ENCODE results near the gene HAUS1. TPM values are rescaled to one million over a fixed set of nuclear protein-coding genes. Genes with fewer than 3 reads are reported as not detected.

Gene HAUS1
- total and polyA plus RNA-seq, 12 donors, result 5.5 to 20.3 (median 9.0) TPM

- ATAC-seq (peak in 1 of 8 donors; percentile 27), DNase-seq (no peak)
- Histone ChIP-seq H3K27ac (no peak overlapping the region), H3K36me3 (no peaks in the 10 kb centered on the region), H3K4me1 (peaks cover 3 to 41% (median 10%) of the 10 kb centered on the region in 9 donors), H3K4me3 (no peak overlapping the region), H3K27me3 (no peaks in the 10 kb centered on the region), H3K9me3 (peaks cover 0 to 8% (median 0%) of the 10 kb centered on the region in 11 donors)
- 63 to 75% methylated on average over 5 of the region's 5 CpGs for WGBS, 2 donors
- TF ChIP-seq, protein P1, sequence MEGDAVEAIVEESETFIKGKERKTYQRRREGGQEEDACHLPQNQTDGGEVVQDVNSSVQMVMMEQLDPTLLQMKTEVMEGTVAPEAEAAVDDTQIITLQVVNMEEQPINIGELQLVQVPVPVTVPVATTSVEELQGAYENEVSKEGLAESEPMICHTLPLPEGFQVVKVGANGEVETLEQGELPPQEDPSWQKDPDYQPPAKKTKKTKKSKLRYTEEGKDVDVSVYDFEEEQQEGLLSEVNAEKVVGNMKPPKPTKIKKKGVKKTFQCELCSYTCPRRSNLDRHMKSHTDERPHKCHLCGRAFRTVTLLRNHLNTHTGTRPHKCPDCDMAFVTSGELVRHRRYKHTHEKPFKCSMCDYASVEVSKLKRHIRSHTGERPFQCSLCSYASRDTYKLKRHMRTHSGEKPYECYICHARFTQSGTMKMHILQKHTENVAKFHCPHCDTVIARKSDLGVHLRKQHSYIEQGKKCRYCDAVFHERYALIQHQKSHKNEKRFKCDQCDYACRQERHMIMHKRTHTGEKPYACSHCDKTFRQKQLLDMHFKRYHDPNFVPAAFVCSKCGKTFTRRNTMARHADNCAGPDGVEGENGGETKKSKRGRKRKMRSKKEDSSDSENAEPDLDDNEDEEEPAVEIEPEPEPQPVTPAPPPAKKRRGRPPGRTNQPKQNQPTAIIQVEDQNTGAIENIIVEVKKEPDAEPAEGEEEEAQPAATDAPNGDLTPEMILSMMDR (IDR thresholded peaks at IDR 0.05), result no peak
- intact Hi-C loops (cut with DNase I), result loop anchor here in 2 of 10 donors (10.0 kb wide), 2 partner anchors 383 to 403 kb away; no protein-coding TSS in a partner anchor
These were observed 36.7 kb upstream of the HAUS1 start for GRCh38 chr18:46067438-46068007.

- ATAC-seq (no peak), DNase-seq (no peak)
- no peak overlapping the region for H3K4me3 ChIP-seq
- peaks cover 0 to 8% (median 0%) of the 10 kb centered on the region in 11 donors for H3K9me3 ChIP-seq
- WGBS, 2 donors, result 30 to 32% methylated on average over 1 of the region's 1 CpG
- TF ChIP-seq, protein P1 (IDR thresholded peaks at IDR 0.05), result no peak
- no peaks in the 10 kb centered on the region for H3K27me3 ChIP-seq
- no peak overlapping the region for H3K27ac ChIP-seq
- no peaks in the 10 kb centered on the region for H3K36me3 ChIP-seq
- intact Hi-C loops (cut with DNase I), result loop anchor here in 2 of 10 donors (10.0 kb wide), 2 partner anchors 384 to 404 kb away; no protein-coding TSS in a partner anchor
- H3K4me1 ChIP-seq, result peaks cover 3 to 53% (median 20%) of the 10 kb centered on the region in 9 donors
These were observed 35.4 kb upstream of the HAUS1 start for GRCh38 chr18:46068763-46069162.

DNA sequence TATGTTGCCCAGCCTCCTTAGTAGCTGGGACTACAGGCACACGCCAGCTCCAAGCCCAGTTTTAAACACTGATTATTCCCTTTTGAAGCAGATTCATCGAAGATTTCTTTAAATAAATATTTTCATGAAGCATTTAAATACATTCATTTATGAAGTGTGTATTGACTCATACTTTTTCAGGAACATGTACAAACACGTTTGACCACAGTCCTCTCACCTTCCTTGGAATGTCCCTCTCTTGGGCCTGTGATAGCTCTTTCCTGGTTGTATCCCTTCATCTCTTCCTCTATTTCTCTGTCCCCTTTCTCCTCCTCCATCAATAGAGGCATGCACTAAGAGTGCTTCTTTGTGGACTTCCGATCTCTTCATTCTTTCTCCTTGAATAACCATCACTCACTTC lies 34.7 kb upstream of the HAUS1 start:
- Histone ChIP-seq H3K27me3 (no peaks in the 10 kb centered on the region), H3K27ac (no peak overlapping the region), H3K4me3 (no peak overlapping the region), H3K9me3 (peaks cover 0 to 8% (median 0%) of the 10 kb centered on the region in 11 donors), H3K4me1 (peaks cover 3 to 48% (median 20%) of the 10 kb centered on the region in 9 donors), H3K36me3 (no peaks in the 10 kb centered on the region)
- no peak for ATAC-seq
- 87 to 90% methylated on average over 4 of the region's 4 CpGs for WGBS, 2 donors
- TF ChIP-seq, protein P1 (IDR thresholded peaks at IDR 0.05), result no peak
- no peak for DNase-seq
- intact Hi-C loops (cut with DNase I), result loop anchor here in 2 of 10 donors (10.0 kb wide), 2 partner anchors 385 to 405 kb away; no protein-coding TSS in a partner anchor

GRCh38 chr18:46070232-46070631 lies 34.0 kb upstream of the HAUS1 start:
- ATAC-seq (no peak), DNase-seq (no peak)
- Histone ChIP-seq H3K4me1 (peaks cover 3 to 48% (median 20%) of the 10 kb centered on the region in 9 donors), H3K4me3 (peak overlapping the region in 1 of 10 donors; percentile 78), H3K27ac (peak overlapping the region in 1 of 10 donors; percentile 88), H3K9me3 (peaks cover 0 to 8% (median 0%) of the 10 kb centered on the region in 11 donors), H3K27me3 (no peaks in the 10 kb centered on the region), H3K36me3 (no peaks in the 10 kb centered on the region)
- 76 to 95% methylated on average over 6 of the region's 6 CpGs for WGBS, 2 donors
- intact Hi-C loops (cut with DNase I), result loop anchor here (5.0 to 10.0 kb wide), 14 partner anchors 58 to 405 kb away; partner anchors contain the start of gene EPG5 (in 4 of the 10)
- TF ChIP-seq, protein P1 (IDR thresholded peaks at IDR 0.05), result no peak
